Fibroblast of the aortic adventitia (primary cell): ENCODE data around the gene ENO3. TPM values are rescaled to one million over a fixed set of nuclear protein-coding genes. Genes with fewer than 3 reads are reported as not detected.
"Not testable (repeated sequence)": the region's sequence is repeated elsewhere in the genome, so short reads cannot be mapped to it uniquely, and the experiment has no call there.

Source experiments
- DNase-seq: peaks from one replicate; pipeline ENCODE4 v3.0.0-alpha.2; 2010; ENCODE audit warnings: low read depth
- H3K4me3 ChIP-seq: 2 replicates; pipeline ENCODE4 v1.5.1; 2011; ENCODE audit warnings: low read depth, mild to moderate bottlenecking, control low read depth, low read length, moderate library complexity
- CTCF ChIP-seq: IDR thresholded peaks from 2 replicates; pipeline ENCODE4 v1.5.1; 2011; ENCODE audit warnings: mild to moderate bottlenecking, low read length, control low read depth, inconsistent platforms; ENCODE audit not compliant: insufficient read depth
- total RNA-seq: library from RNA; depleted of rRNA; stranded (reverse); fragments of >200 nt; gene quantifications from 2 replicates; pipeline ENCODE4 v1.2.3, GENCODE V29; 2012; ENCODE audit warnings: low replicate concordance

The ENO3 gene
- total RNA-seq, 1 donor, result 2.8 TPM

- TF ChIP-seq CTCF, result no peak
- peak; percentile 32 for DNase-seq
- no peak overlapping the region for H3K4me3 ChIP-seq
Measured at GRCh38 chr17:4913994-4914393, 36.9 kb upstream of the ENO3 start.

- DNase-seq, H3K4me3 ChIP-seq: not testable (repeated sequence)
Measured at GRCh38 chr17:4914551-4914950, 36.4 kb upstream of the ENO3 start.

GRCh38 chr17:4919511-4920047, 31.3 kb upstream of the ENO3 start:
- no peak overlapping the region for H3K4me3 ChIP-seq
- DNase-seq, result no peak
- no peak for TF ChIP-seq CTCF

GRCh38 chr17:4920351-4921048, 30.4 kb upstream of the ENO3 start:
- DNase-seq, result peak; percentile 18
- no peak for TF ChIP-seq CTCF
- H3K4me3 ChIP-seq, result no peak overlapping the region

GRCh38 chr17:4921320-4921719, 29.6 kb upstream of the ENO3 start:
- DNase-seq, result no peak
- TF ChIP-seq CTCF, result no peak
- no peak overlapping the region for H3K4me3 ChIP-seq

- not testable (repeated sequence) for H3K4me3 ChIP-seq, DNase-seq
Measured at GRCh38 chr17:4926577-4927335, 24.2 kb upstream of the ENO3 start.

- no peak overlapping the region for H3K4me3 ChIP-seq
- no peak for DNase-seq
- no peak for TF ChIP-seq CTCF
Measured at GRCh38 chr17:4928881-4929280, 22.0 kb upstream of the ENO3 start.
